Testis (tissue), 2 donors: Measurements from ENCODE around the gene TWIST1.

Experiments used
- POLR2A ChIP-seq: fragments of 450-650 bp; IDR thresholded peaks from one replicate; pipeline ENCODE4 v1.6.1; 2017; ENCODE audit warnings: antibody characterized with exemption, mild to moderate bottlenecking, moderate library complexity
- TF ChIP-seq, protein P1 (sequence below), 3 experiments: fragments of 450-650 bp in 2 of 3; fragments of 200-600 bp in 1 of 3; sonication (generic) in 1 of 3; IDR thresholded peaks; one replicate each; pipeline ENCODE4 v1.5.1; 2016 to 2019; ENCODE audit warnings: antibody characterized with exemption in 3 of 3, mild to moderate bottlenecking in 2 of 3, moderate library complexity in 1 of 3

DNA sequence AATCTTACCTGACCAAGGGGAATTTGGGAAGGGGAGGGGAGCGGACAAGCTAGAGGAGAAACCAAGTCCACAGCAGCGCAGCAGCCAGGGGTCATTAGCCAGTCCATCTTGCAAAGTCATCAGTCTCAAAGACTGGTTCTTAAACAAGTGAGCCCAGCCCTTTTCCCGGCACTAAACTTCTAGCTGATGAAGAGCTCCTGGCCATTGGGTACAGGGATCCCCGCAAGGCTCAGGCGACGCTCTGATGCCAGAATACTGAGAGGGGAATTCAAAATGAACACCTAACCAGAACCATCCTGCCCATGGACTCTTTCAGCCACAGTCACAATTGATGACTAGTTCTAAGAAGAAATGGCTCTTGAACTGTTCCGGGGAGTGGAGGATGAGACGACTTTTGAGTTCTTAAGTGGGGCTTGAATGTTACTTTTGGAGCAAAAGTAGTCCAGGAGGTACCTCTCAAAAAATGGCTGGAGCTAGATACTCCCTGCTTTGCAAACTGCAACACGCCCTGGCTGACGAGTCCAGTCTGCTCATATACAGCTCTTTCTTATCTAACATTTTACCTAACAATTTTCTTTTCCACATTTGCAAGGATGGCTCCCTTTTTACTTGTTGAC is 2.5 kb upstream of the TWIST1 start:
- TF ChIP-seq, protein P1, sequence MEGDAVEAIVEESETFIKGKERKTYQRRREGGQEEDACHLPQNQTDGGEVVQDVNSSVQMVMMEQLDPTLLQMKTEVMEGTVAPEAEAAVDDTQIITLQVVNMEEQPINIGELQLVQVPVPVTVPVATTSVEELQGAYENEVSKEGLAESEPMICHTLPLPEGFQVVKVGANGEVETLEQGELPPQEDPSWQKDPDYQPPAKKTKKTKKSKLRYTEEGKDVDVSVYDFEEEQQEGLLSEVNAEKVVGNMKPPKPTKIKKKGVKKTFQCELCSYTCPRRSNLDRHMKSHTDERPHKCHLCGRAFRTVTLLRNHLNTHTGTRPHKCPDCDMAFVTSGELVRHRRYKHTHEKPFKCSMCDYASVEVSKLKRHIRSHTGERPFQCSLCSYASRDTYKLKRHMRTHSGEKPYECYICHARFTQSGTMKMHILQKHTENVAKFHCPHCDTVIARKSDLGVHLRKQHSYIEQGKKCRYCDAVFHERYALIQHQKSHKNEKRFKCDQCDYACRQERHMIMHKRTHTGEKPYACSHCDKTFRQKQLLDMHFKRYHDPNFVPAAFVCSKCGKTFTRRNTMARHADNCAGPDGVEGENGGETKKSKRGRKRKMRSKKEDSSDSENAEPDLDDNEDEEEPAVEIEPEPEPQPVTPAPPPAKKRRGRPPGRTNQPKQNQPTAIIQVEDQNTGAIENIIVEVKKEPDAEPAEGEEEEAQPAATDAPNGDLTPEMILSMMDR (IDR thresholded peaks at IDR 0.05): no peak
- no peak for TF ChIP-seq POLR2A
